H1 (cell line): Measurements from ENCODE around the gene ELMO1. TPM values are rescaled to one million over a fixed set of nuclear protein-coding genes. Genes with fewer than 3 reads are reported as not detected.

Experiments
- FOSL1 ChIP-seq: IDR thresholded peaks from 2 replicates; pipeline ENCODE4 v1.6.1; 2011; ENCODE audit warnings: mild to moderate bottlenecking, low read depth, low read length, moderate library complexity; ENCODE audit not compliant: insufficient read depth
- PHF8 ChIP-seq: fragments of 200-600 bp; sonication (generic); conservative IDR thresholded peaks from 2 replicates; pipeline ENCODE4 v1.7.1; 2012; ENCODE audit warnings: low read depth, mild to moderate bottlenecking, inconsistent platforms, low read length, moderate library complexity
- polyA plus RNA-seq, 7 experiments: library from polyadenylated mRNA; depleted of rRNA in 3 of 7; stranded (reverse) in 5 of 7; unstranded in 2 of 7; fragments of >200 nt in 5 of 7; fragments of 200-250 nt in 2 of 7; gene quantifications; 1 replicate in 5 of 7; 2 replicates in 1 of 7; 4 replicates in 1 of 7; pipeline versions ENCODE4 v1.2.1 to v1.2.3, GENCODE V29; 2011 to 2013; ENCODE audit warnings: missing spikeins in 2 of 7, mixed read lengths in 2 of 7
- total RNA-seq: library from RNA; stranded (reverse); fragmentation: NEBNext Ultra II Directional; extraction: Animal tissue kit (Norgen Biotek cat#: 25700); gene quantifications from 2 replicates; pipeline ENCODE4 v1.2.1, GENCODE V29; 2021

The ELMO1 gene
- total and polyA plus RNA-seq, 2 of the 8 experiments (the other 6 are each of a cell fraction or from before 2014, with no cell fraction given): 18.4 to 21.0 TPM

DNA sequence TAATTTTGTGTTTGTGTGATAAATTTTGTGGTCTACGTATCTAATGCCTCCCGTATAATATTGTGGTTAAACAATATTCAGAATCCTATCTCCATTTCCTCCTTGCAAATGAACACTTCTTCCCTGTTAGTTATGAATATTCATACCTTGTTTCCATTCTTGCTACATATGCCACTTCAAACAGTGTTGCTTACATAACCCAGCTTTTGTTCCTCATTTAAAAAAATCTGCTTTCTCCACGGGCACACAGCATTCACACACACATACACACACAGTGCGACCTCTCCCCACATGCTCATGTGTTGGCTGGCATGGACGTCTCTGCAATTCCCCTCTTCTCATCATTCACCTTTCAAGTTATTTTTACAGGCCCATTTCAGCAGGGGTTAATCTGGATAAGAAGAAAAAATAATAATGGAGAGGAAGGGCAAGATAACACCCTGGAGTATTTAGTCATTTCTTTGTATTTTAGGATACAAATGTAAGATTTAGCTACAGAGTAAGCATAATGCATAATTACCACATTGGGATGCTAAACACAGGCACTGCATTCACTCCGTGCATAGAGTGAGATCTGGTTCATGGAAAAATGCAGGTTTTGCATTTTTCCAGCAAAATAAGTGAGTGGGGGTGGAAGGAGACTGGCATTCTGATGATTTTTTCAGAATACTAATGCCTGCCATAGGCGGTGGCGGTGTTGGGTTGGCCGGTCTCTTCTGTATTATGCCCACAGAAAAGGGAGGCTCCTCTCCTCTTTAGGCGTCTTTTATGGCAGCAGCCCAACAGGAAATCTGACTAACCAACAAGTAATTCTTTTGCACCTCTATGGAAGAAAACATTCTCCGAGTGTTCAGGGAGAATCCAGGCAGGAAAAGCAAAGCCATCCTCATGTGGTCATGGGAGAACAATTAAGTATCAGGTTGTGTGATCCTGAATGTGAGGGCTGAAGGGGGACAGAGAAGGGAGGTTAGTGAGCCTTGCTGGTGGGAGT is 31.7 kb upstream of the ELMO1 start (continued):
- TF ChIP-seq FOSL1 (no peak), PHF8 (no peak)
- TF ChIP-seq, all 59 proteins: peak for 0
